Measurements from ENCODE around the gene TRPM3.

GRCh38 chr9:70888471-70888870, 232.9 kb downstream of the TRPM3 start:
- TF ChIP-seq CTCF (IDR thresholded peaks at IDR 0.05): no peak
- no peak for TF ChIP-seq POLR2A (IDR thresholded peaks at IDR 0.05)

Data from esophagus squamous epithelium (tissue), 4 donors.